Right lobe of liver (tissue), 4 donors: ENCODE measurements around the gene BAHD1.

Experiments used
- CTCF ChIP-seq, 4 donors: fragments of 200-600 bp in 3 of 4; fragments of 450-650 bp in 1 of 4; IDR thresholded peaks; one replicate each; pipeline versions ENCODE4 v1.5.1 to v1.8.0; 2016 to 2022; ENCODE audit warnings: antibody characterized with exemption in 4 of 4, mild to moderate bottlenecking in 2 of 4
- POLR2A ChIP-seq: fragments of 450-650 bp; IDR thresholded peaks from one replicate; pipeline ENCODE4 v1.6.1; 2017; ENCODE audit warnings: antibody characterized with exemption, mild to moderate bottlenecking
- donor health status: DM: no; HTN: no; CAD: no.
- donor health status: DM: no; HTN: no; CAD: no.
- donor health status: DM: no; HTN: yes; CAD: no.

- TF ChIP-seq CTCF (IDR thresholded peaks at IDR 0.05) (no peak), POLR2A (no peak)
Observed at GRCh38 chr15:40428185-40428584, 12.6 kb upstream of the BAHD1 start.
